Neural cell (in vitro differentiated cells): ENCODE data around the gene KCNJ16.

Experiments used
- CTCF ChIP-seq: fragments of 450-650 bp; IDR thresholded peaks from 2 replicates; pipeline ENCODE4 v1.5.1; 2014; ENCODE audit warnings: antibody characterized with exemption, mild to moderate bottlenecking, moderate library complexity; ENCODE audit not compliant: poor library complexity, severe bottlenecking
- EP300 ChIP-seq: fragments of 450-650 bp; conservative IDR thresholded peaks from 2 replicates; pipeline ENCODE4 v1.6.1; 2014; ENCODE audit warnings: antibody characterized with exemption, mild to moderate bottlenecking, moderate library complexity; ENCODE audit not compliant: poor library complexity, severe bottlenecking
- EZH2 ChIP-seq: fragments of 200-600, 300-800 bp; shearing (Covaris generic), sonication (generic); IDR thresholded peaks from 2 replicates; pipeline ENCODE4 v1.6.1; 2014; ENCODE audit warnings: antibody characterized with exemption, low read length, borderline replicate concordance, mild to moderate bottlenecking; ENCODE audit not compliant: insufficient read depth, poor library complexity, severe bottlenecking
- MXI1 ChIP-seq: fragments of 450-650 bp; conservative IDR thresholded peaks from 2 replicates; pipeline ENCODE4 v1.6.1; 2014; ENCODE audit warnings: antibody characterized with exemption, mild to moderate bottlenecking; ENCODE audit not compliant: poor library complexity, severe bottlenecking
- POLR2AphosphoS5 ChIP-seq: IDR thresholded peaks from 2 replicates; pipeline ENCODE4 v1.6.1; 2012
- RAD21 ChIP-seq: fragments of 450-650 bp; conservative IDR thresholded peaks from 2 replicates; pipeline ENCODE4 v1.6.1; 2014; ENCODE audit warnings: antibody characterized with exemption, mild to moderate bottlenecking, moderate library complexity
- SMC3 ChIP-seq: fragments of 450-650 bp; conservative IDR thresholded peaks from 2 replicates; pipeline ENCODE4 v1.6.1; 2014; ENCODE audit warnings: antibody characterized with exemption, mild to moderate bottlenecking, moderate library complexity; ENCODE audit not compliant: poor library complexity

GRCh38 chr17:70110443-70110880, 35.4 kb downstream of the KCNJ16 start:
- TF ChIP-seq CTCF (no peak), POLR2AphosphoS5 (no peak), EZH2 (no peak), EP300 (no peak), RAD21 (no peak), MXI1 (no peak), SMC3 (no peak)
